Measurements from ENCODE around the gene DACH1. TPM values are rescaled to one million over a fixed set of nuclear protein-coding genes. Genes with fewer than 3 reads are reported as not detected.

The DACH1 gene
- polyA plus RNA-seq, 1 donor from 2014 or later = not detected

DNA sequence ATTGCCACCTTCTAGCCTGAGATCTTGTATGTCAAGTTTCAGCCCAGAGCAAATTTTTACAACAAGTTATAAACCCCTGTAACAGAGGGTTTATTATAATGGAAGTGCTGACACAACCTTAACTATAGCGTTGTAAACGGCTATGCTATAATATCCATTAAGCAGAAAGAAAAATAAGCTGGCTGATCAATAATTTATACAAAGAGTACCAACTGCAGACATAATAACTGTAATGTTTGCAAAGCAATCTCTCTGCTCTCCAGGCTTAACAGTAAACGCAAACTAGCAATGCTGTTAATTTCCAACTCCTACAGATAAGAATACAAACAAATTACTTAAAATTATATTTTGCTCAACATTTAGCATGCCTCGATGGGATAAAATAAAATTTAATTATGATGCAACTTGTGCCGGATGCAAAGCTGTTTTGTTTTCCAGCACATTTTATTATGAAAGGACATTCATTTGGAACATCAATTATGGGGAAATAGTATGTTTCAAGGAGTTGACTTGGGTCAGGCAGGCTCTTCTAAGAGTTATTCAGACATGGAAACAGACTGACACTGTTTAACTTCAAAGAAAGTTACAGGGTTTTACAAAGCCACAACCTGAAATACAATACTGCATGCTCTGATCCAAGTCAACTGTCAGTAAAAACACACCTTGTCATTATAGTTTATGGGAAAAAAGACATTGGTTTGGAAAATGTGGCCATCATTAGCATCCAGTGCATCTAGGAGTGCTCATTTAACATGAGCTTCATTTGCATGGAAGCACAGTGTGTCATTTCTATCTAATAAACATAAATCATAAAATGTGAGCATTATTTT lies 6.6 kb upstream of the DACH1 start:
- H3K4me1 Mint-ChIP-seq = no peaks in the 10 kb centered on the region
- peaks cover 0 to 3% (median 0%) of the 10 kb centered on the region in 3 donors for H3K9me3 Mint-ChIP-seq
- H3K36me3 Mint-ChIP-seq = no peaks in the 10 kb centered on the region
- H3K4me3 Mint-ChIP-seq = no peak overlapping the region
- H3K27ac Mint-ChIP-seq = no peak overlapping the region
- H3K27me3 Mint-ChIP-seq = peaks cover 4% of the 10 kb centered on the region

DNA sequence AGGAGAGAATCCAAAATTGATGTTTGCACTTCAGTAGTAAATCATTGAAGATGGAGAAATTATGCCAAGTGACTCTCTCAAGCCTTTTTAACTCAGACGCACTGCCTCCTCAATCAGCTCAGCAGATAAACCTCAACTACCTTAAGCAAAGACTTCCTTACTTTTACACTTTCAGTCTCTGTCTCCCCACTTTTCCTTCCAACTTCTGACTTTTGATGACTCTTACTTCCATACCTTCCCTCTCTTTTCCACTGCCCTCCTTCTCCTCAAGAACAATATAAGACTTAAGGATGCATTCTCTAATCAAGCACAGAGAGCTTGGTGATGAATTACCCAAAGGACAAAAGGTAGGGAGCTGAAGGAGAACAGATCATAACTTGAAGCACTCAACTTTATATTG lies 4.8 kb upstream of the DACH1 start:
- H3K27ac Mint-ChIP-seq = no peak overlapping the region

DNA sequence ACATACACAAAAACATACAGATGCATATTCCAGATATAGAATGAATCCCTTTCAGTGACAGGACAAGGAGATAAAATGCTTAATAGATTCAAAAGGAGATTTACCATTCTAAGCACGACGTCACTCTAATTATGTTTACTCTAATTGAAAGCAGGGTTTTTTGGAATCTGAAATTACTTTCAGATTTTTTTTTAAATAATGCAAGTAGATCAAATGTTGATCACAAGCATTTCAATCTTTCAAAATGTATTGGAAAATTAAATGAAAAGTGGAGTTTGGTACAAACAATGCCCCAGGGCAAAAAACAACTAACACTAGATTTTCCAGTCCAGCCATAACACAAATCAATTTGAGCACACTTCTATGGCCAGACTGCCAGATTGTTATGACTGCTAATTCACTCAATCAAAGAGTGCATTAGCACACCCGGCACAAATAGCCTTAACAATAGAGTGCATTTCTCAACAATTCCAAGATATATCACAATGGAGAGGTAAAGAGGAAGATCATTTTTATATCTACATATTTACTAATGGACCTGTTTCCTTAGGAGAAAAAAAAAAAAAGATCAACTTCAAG lies 4.3 kb upstream of the DACH1 start:
- Mint-ChIP-seq H3K36me3 (no peaks in the 10 kb centered on the region), H3K9me3 (peaks cover 0 to 3% (median 0%) of the 10 kb centered on the region in 3 donors), H3K4me1 (peaks cover 0 to 3% (median 3%) of the 10 kb centered on the region in 3 donors), H3K27ac (no peak overlapping the region), H3K4me3 (no peak overlapping the region), H3K27me3 (peaks cover 17% of the 10 kb centered on the region)

More for the DNA sequence above, 4.8 kb upstream of the DACH1 start:
- Mint-ChIP-seq H3K36me3 (no peaks in the 10 kb centered on the region), H3K27me3 (peaks cover 15% of the 10 kb centered on the region), H3K9me3 (peaks cover 0 to 3% (median 0%) of the 10 kb centered on the region in 3 donors), H3K4me1 (peaks cover 0 to 3% (median 3%) of the 10 kb centered on the region in 3 donors), H3K4me3 (no peak overlapping the region)

DNA sequence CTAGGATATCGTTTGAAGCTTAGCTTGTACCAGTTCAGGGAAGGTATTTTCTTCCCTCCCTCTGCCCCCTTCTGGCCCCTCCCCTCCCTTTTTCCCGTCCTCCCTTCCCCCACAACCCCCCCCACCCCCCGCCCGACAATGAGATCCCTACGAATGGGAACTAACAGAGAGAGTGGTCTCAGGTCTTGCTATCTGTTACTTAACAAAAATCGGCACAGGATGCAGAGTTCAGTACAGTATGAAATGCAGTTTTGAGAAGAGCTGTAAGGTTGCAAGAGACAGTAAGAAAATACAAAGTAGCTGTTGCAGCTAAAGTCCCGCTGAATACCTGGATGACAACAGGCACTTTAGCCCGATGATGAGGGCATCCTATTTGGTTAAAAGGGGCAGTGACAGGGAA lies 3.1 kb upstream of the DACH1 start:
- Mint-ChIP-seq H3K36me3 (no peaks in the 10 kb centered on the region), H3K27me3 (peaks cover 21% of the 10 kb centered on the region), H3K4me1 (peaks cover 0 to 3% (median 3%) of the 10 kb centered on the region in 3 donors), H3K27ac (no peak overlapping the region), H3K4me3 (no peak overlapping the region), H3K9me3 (peaks cover 0 to 3% (median 0%) of the 10 kb centered on the region in 3 donors)

DNA sequence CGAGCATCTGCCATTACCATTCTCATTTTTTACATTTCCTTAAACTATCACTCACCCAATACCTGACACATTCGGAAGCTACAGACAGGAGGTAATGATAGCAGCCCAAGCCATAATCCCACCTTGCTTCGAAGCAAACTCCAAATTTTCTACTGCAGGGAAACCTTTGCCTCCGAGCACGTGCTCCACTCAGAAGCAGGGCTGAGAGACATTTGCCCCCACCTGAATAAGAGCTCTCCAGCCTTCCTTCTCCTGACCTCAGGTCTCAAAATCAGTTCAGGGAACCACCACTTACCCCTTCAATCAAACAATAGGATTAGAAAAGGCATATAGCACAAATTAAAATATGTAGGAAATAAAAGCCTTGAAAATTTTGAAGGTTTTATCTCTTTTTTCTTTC lies 2.3 kb upstream of the DACH1 start:
- Mint-ChIP-seq H3K4me1 (peaks cover 0 to 7% (median 3%) of the 10 kb centered on the region in 3 donors), H3K27me3 (peaks cover 30% of the 10 kb centered on the region)

DNA sequence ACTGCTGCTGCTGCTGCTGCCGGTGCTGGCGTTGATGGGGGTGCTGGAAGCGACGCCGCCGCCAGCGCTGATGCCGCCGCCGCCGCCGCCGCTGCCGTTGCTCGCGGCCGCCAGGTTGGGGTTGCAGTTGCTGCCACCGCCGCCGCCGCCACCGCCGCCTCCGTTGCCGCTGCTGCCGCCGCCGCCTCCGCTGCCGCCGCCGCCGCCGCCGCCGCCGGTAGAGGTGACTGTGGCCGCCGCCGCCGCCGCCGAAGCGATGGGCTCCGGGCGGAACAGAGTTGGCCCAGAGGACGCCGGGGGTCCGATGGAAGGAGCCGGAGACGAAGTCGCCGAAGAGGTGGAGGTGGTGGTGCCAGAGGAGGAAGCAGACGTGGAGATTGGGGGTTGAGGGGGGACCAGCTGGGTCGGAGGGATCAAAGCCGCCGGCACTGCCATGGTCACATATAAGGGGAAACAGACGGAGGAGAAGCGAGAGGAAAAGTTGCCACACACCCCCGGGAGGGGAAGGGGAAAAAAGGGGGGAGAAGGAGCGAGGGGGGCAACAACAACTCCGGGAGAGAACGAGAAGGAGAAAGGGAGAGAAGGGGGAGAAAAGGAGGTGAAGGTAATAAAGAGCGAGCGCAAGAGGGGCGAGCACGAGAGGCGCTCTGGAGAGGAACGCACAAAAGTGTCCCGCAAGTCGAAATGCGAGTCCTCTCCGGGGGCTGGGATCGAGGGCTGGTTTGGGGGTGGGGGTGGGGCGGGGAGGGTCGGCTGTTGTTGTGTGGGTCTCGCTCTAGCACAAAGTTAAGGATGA lies 471 bp downstream of the DACH1 start:
- H3K27ac Mint-ChIP-seq = no peak overlapping the region
- peaks cover 4 to 7% (median 6%) of the 10 kb centered on the region in 3 donors for H3K4me1 Mint-ChIP-seq
- H3K27me3 Mint-ChIP-seq = peaks cover 35% of the 10 kb centered on the region
- no peaks in the 10 kb centered on the region for H3K9me3 Mint-ChIP-seq
- peak overlapping the region in 1 of 4 donors; percentile 68 for H3K4me3 Mint-ChIP-seq
- H3K36me3 Mint-ChIP-seq = no peaks in the 10 kb centered on the region

More for the DNA sequence above, 2.3 kb upstream of the DACH1 start:
- no peaks in the 10 kb centered on the region for H3K36me3 Mint-ChIP-seq
- peaks cover 0 to 3% (median 0%) of the 10 kb centered on the region in 3 donors for H3K9me3 Mint-ChIP-seq
- H3K27ac Mint-ChIP-seq = no peak overlapping the region
- no peak overlapping the region for H3K4me3 Mint-ChIP-seq

DNA sequence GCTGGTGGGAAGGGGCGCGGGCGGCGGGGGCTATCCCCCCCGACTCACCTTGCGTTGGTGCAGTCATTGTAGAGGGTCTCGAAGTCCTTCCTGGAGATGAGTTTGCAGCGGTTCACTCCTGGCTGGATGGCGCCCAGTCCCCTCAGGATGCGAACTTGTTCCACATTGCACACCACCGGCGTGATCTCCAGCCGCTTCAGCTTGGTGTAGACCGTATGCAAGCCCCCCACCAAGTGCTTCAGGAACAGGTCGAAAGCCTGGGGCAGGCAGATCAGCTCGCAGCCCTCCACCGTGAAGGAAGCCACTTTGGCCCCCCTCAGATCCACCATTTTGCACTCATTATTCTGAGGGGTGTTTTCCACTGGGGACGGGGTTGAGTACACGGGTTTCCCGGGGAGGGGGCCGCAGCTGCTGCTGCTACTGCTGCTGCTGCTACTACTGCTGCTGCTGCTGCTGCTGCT lies 1.1 kb downstream of the DACH1 start:
- Mint-ChIP-seq H3K9me3 (no peaks in the 10 kb centered on the region), H3K4me1 (peaks cover 4 to 7% (median 6%) of the 10 kb centered on the region in 3 donors), H3K27me3 (peaks cover 35% of the 10 kb centered on the region), H3K4me3 (no peak overlapping the region), H3K36me3 (no peaks in the 10 kb centered on the region), H3K27ac (no peak overlapping the region)

DNA sequence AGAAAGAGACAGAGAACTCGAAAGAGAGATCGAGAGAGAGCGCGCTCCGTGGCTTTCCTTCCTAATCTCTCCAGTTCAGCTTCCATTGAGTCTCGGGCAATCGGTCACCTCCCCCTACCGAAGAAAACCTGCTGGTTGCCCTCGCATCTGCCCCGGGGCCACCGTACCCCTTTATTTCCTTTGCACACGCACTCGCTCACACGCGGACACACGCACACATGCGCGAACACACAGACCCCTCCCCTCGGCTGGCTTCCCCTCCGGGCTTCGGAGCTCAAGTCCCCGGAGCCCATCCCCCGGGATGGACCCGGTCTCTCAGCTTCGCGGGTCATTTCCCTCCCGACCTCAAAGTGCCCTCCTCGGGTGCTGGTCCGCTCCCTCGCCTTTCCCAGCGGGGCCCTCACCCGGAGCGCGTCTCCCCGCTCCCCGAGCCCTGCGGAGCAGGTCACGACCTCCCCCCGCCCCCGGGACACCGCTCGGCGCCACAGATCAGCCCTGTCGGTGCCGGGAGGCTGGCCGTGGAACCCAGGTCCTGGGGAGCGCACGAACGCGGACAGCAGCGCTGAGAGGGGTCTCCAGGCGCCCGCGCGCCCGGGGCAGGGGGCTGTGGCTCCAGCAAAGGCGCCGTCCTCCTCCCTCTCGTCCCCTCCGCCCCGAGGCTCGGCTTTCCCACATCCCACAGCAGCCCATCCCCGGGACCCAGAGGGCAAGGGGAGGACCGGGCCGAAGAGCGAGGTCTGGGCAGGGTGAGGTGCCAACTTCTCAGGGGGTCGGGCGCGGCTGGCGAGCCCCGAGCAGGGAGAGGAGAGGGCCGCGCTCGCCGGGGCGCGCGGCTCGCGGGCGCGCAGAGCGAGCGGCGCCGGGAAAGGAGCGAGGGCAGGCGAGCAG lies 1.8 kb downstream of the DACH1 start:
- H3K9me3 Mint-ChIP-seq = peaks cover 0 to 1% (median 0%) of the 10 kb centered on the region in 3 donors
- H3K27me3 Mint-ChIP-seq = peaks cover 35% of the 10 kb centered on the region
- H3K4me3 Mint-ChIP-seq = peak overlapping the region in 1 of 4 donors; percentile 72
- H3K27ac Mint-ChIP-seq = peak overlapping the region in 1 of 3 donors; percentile 76
- H3K36me3 Mint-ChIP-seq = no peaks in the 10 kb centered on the region
- peaks cover 4 to 7% (median 6%) of the 10 kb centered on the region in 3 donors for H3K4me1 Mint-ChIP-seq

DNA sequence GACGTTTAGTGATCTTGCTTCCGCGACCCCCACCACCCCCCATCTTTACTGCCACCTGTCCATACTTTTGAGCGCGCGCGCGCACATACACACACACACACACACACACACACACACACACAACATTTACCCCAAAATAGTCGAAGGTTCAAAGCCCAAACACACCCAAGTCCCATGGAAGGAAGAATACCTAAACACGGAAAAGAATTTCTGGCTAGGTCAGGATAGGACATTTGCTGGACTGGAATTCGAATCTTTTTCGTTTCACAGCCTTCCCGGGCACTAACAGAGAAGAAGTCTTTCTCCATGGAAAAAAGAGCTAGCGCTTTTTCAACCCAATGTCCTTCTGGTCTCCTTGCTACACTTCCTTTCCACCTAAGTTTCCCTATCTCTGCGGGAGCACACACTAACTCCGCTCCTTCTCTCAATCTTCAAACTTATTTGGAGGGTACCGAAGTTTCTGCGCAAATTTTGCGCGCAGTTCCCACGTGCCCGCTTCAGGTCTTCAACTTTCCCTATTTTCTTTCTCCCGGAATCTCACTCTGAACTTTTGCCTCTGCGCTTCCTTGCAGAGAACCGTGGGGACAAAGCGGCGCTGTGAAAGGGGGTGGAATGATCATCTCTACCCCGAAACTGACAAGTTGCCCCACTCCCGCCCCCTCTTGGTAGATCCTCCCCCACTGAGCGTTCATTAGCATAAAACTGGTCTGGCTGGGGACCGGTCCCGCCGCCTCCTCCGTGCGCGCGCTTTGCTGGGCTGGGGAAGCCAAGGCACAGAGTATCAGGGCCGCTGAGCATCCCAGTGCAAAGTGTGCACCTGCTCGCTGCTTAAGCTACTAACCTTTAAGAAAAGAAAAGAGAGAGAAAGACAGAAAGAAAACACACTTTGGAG lies 2.7 kb downstream of the DACH1 start:
- H3K9me3 Mint-ChIP-seq = peaks cover 0 to 1% (median 0%) of the 10 kb centered on the region in 3 donors
- H3K36me3 Mint-ChIP-seq = no peaks in the 10 kb centered on the region
- H3K4me3 Mint-ChIP-seq = peak overlapping the region in 3 of 4 donors; percentile 3 to 72 (median 42)
- H3K27ac Mint-ChIP-seq = peak overlapping the region in 2 of 3 donors; percentile 68 to 76
- peaks cover 32% of the 10 kb centered on the region for H3K27me3 Mint-ChIP-seq
- H3K4me1 Mint-ChIP-seq = peaks cover 4 to 7% (median 6%) of the 10 kb centered on the region in 3 donors

DNA sequence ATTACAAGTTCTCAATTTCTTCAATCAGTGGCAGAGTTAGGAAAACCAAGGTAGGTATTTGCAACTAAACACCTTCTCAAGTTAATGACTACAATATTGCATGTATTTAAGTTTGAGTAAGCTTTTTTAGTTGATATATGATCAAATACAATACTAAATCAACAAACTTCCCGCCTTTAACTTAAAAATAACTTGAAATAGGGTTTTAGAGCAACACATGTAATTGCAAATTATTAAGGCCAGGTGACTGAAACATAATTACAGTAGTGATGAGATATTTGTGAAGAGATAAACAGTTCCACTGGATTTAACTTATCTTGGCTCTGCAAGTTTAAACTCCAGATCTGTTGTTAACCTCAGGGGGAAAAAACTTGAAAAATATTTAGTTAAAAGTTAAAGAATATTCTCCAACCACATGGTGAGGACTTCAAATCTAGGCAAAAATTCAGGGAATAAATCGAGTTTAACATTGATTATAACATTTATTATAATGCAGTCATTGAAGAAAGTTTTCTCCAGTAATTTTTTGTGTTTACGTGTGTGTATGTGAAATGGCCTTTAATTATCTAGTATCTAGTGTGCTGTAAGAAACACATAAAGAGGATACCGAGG lies 3.6 kb downstream of the DACH1 start:
- Mint-ChIP-seq H3K27ac (no peak overlapping the region), H3K36me3 (no peaks in the 10 kb centered on the region), H3K4me3 (no peak overlapping the region), H3K9me3 (peaks cover 0 to 2% (median 1%) of the 10 kb centered on the region in 3 donors), H3K27me3 (peaks cover 32% of the 10 kb centered on the region), H3K4me1 (peaks cover 4 to 7% (median 6%) of the 10 kb centered on the region in 3 donors)

DNA sequence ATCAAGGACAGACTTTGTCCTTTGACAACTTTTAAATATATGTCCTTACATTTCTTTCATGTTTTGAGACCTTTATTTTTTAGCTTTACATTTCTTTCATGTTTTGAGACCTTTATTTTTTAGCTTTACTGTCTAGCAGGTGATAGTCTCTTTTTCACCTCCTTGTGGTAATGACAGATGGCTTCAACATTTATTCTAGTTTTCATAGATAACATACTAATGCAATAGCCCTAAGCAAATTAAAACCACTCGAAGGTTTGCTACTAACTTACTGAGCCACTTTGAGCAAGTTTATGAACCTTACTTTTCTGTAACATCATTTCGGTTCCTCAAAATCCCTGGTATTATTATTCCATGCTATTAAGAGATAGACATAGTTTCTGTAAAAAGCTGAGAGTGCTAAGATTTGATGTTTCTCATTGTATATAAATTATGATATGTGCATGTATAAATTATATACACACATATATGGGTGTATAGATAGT lies 4.5 kb downstream of the DACH1 start:
- H3K27me3 Mint-ChIP-seq = peaks cover 28% of the 10 kb centered on the region
- no peaks in the 10 kb centered on the region for H3K36me3 Mint-ChIP-seq
- peaks cover 0 to 2% (median 1%) of the 10 kb centered on the region in 3 donors for H3K9me3 Mint-ChIP-seq

DNA sequence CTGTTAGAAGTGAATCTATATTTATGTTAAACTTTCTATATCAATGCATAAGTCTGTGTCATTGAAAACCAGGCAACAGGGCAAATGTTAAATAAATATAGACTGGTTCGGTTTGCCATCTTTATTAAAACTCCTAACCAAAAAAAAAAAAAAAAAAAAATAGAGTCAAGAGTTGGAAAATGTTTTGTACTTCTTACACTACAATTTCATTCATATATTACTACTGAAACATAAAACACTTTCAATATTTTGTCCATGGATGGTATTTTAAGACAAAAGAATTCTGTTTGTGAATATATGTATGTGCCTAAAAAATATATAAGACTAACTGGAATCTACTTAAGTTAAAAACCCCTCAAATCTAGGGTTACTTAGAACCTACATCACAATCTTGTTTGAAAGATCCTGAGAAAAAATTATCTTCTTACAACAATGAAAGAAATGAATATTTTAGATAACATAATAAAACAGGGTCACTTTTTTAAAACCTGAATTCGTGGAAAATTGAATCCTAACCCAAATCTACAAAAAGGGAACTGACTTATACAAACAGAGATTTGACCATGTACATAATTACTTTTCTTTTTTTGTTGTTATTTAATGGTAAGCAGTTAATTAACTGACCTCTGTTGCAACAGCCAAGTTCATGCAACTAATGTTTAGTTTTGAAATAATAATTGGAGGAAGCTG lies 5.1 kb downstream of the DACH1 start:
- H3K9me3 Mint-ChIP-seq = peaks cover 0 to 2% (median 1%) of the 10 kb centered on the region in 3 donors

More for the DNA sequence above, 4.5 kb downstream of the DACH1 start:
- Mint-ChIP-seq H3K4me3 (no peak overlapping the region), H3K27ac (no peak overlapping the region), H3K4me1 (peaks cover 3 to 7% (median 6%) of the 10 kb centered on the region in 3 donors)

More for the DNA sequence above, 5.1 kb downstream of the DACH1 start:
- H3K27me3 Mint-ChIP-seq = peaks cover 23% of the 10 kb centered on the region
- no peaks in the 10 kb centered on the region for H3K36me3 Mint-ChIP-seq
- no peak overlapping the region for H3K4me3 Mint-ChIP-seq
- peaks cover 2 to 6% (median 4%) of the 10 kb centered on the region in 3 donors for H3K4me1 Mint-ChIP-seq
- H3K27ac Mint-ChIP-seq = no peak overlapping the region
